Neural crest cell (in vitro differentiated cells): Measurements from ENCODE around the gene NR2E3. TPM values are rescaled to one million over a fixed set of nuclear protein-coding genes. Genes with fewer than 3 reads are reported as not detected.

Source experiments
- DNase-seq: peaks from one replicate; pipeline ENCODE4 v3.0.0; 2021; ENCODE audit warnings: low read depth, mixed read lengths, low spot score
- H3K27ac Mint-ChIP-seq: one replicate; pipeline ENCODE4 v1.8.0; 2021; ENCODE audit warnings: mild to moderate bottlenecking, mixed read lengths; ENCODE audit not compliant: unreplicated experiment
- H3K27me3 Mint-ChIP-seq: 2 replicates; pipeline ENCODE4 v1.8.0; 2021; ENCODE audit warnings: low read depth, mild to moderate bottlenecking, mixed read lengths
- H3K36me3 Mint-ChIP-seq: 2 replicates; pipeline ENCODE4 v1.8.0; 2021; ENCODE audit warnings: low read depth, mild to moderate bottlenecking, mixed read lengths
- H3K4me1 Mint-ChIP-seq: 2 replicates; pipeline ENCODE4 v1.8.0; 2021; ENCODE audit warnings: mixed read lengths
- H3K4me3 Mint-ChIP-seq: one replicate; pipeline ENCODE4 v1.8.0; 2021; ENCODE audit warnings: mild to moderate bottlenecking, mixed read lengths
- H3K9me3 Mint-ChIP-seq: 2 replicates; pipeline ENCODE4 v1.8.0; 2021; ENCODE audit warnings: mixed read lengths
- CTCF ChIP-seq: fragments of 200-600 bp; sonication (generic); conservative IDR thresholded peaks from 2 replicates; pipeline ENCODE4 v1.5.0; 2021; ENCODE audit warnings: antibody characterized with exemption, mild to moderate bottlenecking
- total RNA-seq: library from RNA; stranded (reverse); gene quantifications from 2 replicates; pipeline ENCODE4 v1.2.1, GENCODE V29; 2021

The NR2E3 gene
- total RNA-seq, 1 donor from 2014 or later = not detected

GRCh38 chr15:71792521-71792920 is 17.8 kb upstream of the NR2E3 start:
- no peak for TF ChIP-seq CTCF
- no peak overlapping the region for H3K27ac Mint-ChIP-seq
- no peaks in the 10 kb centered on the region for H3K9me3 Mint-ChIP-seq
- H3K4me1 Mint-ChIP-seq = no peaks in the 10 kb centered on the region
- H3K36me3 Mint-ChIP-seq = no peaks in the 10 kb centered on the region
- H3K27me3 Mint-ChIP-seq = no peaks in the 10 kb centered on the region
- no peak overlapping the region for H3K4me3 Mint-ChIP-seq
- DNase-seq = no peak

- peaks cover 2% of the 10 kb centered on the region for H3K9me3 Mint-ChIP-seq
- H3K27ac Mint-ChIP-seq = no peak overlapping the region
- no peak overlapping the region for H3K4me3 Mint-ChIP-seq
- peaks cover 5% of the 10 kb centered on the region for H3K4me1 Mint-ChIP-seq
- H3K27me3 Mint-ChIP-seq = no peaks in the 10 kb centered on the region
- TF ChIP-seq CTCF = no peak
- H3K36me3 Mint-ChIP-seq = peaks cover 2% of the 10 kb centered on the region
- no peak for DNase-seq
Observed at GRCh38 chr15:71798641-71799040, 11.7 kb upstream of the NR2E3 start.

- no peak for DNase-seq
- no peak for TF ChIP-seq CTCF
- Mint-ChIP-seq H3K27me3 (no peaks in the 10 kb centered on the region), H3K4me1 (peaks cover 12% of the 10 kb centered on the region), H3K36me3 (peaks cover 2% of the 10 kb centered on the region), H3K27ac (no peak overlapping the region), H3K4me3 (no peak overlapping the region), H3K9me3 (peaks cover 2% of the 10 kb centered on the region)
Observed at GRCh38 chr15:71800190-71800589, 10.2 kb upstream of the NR2E3 start.

- Mint-ChIP-seq H3K4me3 (no peak overlapping the region), H3K27me3 (no peaks in the 10 kb centered on the region), H3K36me3 (peaks cover 2% of the 10 kb centered on the region), H3K27ac (no peak overlapping the region), H3K9me3 (peaks cover 2% of the 10 kb centered on the region), H3K4me1 (peaks cover 17% of the 10 kb centered on the region)
- TF ChIP-seq CTCF = peak; percentile 91
- DNase-seq = peak; percentile 59
Observed at GRCh38 chr15:71800835-71801745, 9.3 kb upstream of the NR2E3 start.

- no peak for DNase-seq
- no peak for TF ChIP-seq CTCF
- peaks cover 2% of the 10 kb centered on the region for H3K9me3 Mint-ChIP-seq
- no peak overlapping the region for H3K4me3 Mint-ChIP-seq
- H3K36me3 Mint-ChIP-seq = peaks cover 2% of the 10 kb centered on the region
- no peaks in the 10 kb centered on the region for H3K27me3 Mint-ChIP-seq
- peaks cover 24% of the 10 kb centered on the region for H3K4me1 Mint-ChIP-seq
- no peak overlapping the region for H3K27ac Mint-ChIP-seq
Observed at GRCh38 chr15:71801935-71802655, 8.3 kb upstream of the NR2E3 start.
